ENCODE measurements around the gene EFCAB12.

DNA sequence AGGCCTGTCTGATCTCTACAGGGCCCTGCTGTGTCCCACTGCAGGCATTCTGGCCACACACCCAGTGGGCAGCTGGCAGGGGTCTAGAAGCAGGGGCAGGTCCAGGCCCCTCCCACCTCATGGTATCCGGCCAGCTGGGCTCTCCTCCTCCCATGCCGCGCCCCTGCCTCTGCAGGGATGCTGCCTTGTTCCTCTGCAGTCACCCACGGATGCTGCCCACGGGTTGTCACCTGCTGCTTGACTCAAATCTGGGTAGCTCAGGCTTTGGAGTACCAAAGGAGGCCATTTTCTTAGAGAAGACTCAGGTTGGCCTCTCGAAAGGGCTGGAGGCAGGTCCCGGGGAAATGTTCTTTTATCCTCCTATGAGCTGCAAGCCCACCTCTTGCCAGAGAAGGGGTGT, 25.0 kb downstream of the EFCAB12 start:
- TF ChIP-seq POLR2A (IDR thresholded peaks at IDR 0.05): no peak
- TF ChIP-seq, protein P1, sequence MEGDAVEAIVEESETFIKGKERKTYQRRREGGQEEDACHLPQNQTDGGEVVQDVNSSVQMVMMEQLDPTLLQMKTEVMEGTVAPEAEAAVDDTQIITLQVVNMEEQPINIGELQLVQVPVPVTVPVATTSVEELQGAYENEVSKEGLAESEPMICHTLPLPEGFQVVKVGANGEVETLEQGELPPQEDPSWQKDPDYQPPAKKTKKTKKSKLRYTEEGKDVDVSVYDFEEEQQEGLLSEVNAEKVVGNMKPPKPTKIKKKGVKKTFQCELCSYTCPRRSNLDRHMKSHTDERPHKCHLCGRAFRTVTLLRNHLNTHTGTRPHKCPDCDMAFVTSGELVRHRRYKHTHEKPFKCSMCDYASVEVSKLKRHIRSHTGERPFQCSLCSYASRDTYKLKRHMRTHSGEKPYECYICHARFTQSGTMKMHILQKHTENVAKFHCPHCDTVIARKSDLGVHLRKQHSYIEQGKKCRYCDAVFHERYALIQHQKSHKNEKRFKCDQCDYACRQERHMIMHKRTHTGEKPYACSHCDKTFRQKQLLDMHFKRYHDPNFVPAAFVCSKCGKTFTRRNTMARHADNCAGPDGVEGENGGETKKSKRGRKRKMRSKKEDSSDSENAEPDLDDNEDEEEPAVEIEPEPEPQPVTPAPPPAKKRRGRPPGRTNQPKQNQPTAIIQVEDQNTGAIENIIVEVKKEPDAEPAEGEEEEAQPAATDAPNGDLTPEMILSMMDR (IDR thresholded peaks at IDR 0.05): no peak

Measured in body of pancreas (tissue), 4 donors.